OCI-M2 (cell line): ENCODE results near the gene TBX18.

ENCODE experiments used
- DNase-seq: peaks from one replicate; lab custom pipeline; 2025; ENCODE audit not compliant: unreplicated experiment; lab: John Stamatoyannopoulos, UW

TBX18 gene

GRCh38 chr6:84773133-84773430 is 8.7 kb upstream of the TBX18 start:
- no peak for DNase-seq

- DNase-seq: no peak
Observed at GRCh38 chr6:84772428-84773132, 8.2 kb upstream of the TBX18 start.

- DNase-seq: no peak
Observed at GRCh38 chr6:84771756-84772356, 7.5 kb upstream of the TBX18 start.

DNA sequence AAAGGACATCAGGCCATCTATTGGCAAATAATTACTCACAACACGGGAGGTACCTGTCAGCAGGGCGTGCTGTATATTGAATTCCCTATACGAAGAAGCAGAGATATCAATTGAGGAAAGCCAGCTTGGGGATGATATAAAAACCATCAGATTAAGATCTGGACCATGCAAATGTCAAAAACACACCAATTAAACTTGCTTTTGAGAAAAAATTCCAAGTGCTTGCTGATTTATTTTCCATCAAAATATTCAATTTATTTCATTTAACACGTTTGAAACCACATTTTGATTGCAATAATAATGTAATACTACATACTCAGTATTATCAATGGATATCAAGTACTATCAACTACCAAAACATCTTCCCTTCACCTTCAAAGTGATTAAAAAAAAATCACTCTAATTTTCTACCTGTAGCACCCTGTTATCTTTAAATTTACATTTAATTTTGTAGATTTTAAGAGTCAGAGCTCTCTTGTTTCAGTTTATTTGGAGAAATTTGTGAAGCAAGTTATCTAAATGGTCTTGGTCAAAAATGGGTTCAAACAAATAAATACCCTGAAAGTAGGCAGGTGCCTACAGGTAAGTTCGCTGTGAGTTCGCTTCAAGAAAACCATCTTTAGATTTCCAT is 6.8 kb upstream of the TBX18 start:
- no peak for DNase-seq

GRCh38 chr6:84770521-84770920 is 6.1 kb upstream of the TBX18 start:
- no peak for DNase-seq

DNA sequence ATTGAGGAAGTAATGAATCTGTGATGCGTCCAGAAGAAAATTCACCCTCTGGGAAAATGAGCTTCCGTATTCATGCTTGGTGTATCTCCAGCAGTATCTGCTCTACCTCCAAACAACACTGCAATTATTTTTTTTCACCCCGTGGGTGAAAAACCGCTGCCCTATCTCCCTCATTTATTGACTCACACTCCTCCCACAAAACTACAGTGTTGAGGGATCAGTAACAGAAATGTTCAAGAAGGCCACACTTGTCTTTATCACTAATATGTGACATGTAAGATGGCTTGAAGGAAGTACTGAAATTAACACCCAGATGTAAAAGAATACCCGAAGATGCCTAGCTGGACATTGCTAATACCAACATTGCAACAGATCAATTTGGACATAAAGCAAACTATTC is 4.9 kb upstream of the TBX18 start:
- DNase-seq: no peak

DNA sequence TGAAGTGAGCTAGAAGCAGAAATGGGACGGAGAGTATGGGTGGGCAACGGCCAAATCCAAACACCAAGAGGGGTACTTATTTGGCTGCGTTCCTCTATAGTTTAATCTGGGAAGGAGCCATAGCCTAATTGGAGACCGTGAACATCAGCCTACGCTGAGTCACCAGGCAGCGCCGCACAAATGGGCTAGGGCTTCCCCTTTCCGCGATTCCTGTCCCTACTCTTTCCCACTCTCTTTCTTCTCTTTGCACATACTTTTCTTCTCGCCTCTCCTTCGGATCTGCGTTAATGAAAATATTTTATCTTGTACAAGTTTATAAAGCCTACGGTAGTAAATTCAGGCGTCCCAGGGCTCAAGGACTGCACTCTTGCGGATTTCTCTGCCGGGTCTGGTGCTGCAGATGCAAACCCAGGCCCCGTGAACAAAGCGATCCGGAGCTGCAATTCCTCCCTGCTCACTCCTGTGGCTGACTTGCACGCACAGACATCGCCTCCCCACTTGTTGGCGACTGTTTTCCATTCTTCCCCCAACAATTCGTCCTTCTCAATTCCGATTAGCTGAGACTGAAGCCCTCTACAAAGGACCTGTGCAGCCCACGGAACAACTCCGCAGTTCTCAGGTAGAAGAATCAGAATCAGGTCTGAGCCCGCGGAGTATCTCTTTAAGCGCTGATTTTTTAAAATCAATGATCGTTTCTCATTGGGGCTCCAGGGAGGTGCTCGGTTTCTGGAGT is 4.2 kb upstream of the TBX18 start:
- no peak for DNase-seq

- no peak for DNase-seq
Observed at GRCh38 chr6:84767526-84768201, 3.3 kb upstream of the TBX18 start.

DNA sequence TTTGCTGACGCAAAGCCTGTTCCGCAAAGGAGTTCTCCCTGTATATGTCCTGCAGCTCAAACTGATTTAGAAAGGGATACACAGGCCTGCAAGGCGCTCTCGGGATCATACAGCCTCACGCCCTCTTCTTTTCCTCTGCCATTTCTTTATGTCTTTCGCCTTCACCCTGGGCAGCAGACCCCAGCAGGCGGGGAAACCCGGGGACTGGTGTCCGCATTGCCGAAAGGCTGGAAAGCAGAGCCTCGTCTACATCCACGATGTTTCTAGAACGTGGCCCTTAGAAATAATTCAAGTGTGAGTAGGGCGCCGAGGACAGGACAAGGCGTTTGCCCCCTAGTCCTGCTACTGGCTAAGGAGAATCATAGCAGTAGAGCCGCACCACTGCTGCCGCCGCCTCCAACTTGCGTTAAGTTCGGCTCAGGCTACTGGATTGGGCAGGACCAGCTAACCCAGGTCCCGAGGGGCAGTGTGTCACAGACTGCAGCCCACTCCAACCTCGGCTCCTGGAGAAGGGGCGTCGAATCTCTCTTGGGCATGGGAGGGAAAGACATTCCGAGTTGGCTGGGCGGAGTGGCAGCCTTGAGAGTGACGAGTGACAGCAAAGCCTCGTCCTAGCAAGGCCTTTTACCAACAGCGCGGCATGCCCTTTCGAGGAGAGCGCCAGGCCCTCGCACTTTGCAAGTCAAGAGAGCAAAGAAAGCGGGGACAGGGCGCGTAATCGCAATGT is 2.6 kb upstream of the TBX18 start:
- no peak for DNase-seq

GRCh38 chr6:84766118-84766798 is 1.9 kb upstream of the TBX18 start:
- no peak for DNase-seq

GRCh38 chr6:84763886-84764331 is 489 bp downstream of the TBX18 start:
- no peak for DNase-seq

GRCh38 chr6:84763003-84763885 is 1.2 kb downstream of the TBX18 start:
- DNase-seq: no peak

DNA sequence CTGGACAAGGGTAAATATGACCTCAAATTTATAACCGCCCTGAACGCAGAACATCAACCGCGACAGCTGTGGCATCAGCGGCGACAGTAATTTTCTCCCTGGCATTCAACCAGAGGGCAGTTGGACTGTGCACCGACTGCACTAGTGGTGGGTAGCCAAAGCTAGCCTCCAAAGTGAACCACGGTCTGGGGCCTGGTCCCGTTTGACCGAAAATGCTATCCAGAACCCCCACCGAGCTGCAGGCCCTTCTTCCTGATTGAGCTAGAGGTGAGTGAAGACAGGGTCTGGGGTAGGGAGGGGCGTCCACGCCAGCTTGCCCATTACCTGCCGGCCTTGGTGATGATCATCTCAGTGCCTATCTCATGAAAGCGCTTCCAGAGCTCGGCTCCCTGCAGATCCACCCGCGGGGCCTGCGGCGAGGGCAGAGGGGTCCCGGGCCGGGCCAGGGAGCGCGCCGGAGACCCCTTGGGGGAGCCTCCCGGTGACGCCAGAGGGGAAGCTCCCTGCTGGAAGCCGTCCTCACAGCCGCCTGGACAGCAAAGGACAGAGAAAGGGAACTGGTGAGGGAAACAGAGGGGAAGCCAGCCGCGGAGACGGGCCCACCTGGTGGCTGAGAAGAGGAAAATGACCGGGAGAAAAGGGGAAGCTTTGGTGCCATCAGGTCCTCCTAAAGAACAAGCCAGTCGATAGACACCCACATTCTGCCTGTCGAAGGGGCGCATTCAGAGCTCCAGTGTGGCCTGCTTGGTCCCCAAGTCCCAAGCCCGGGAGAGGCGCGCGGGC is 2.0 kb downstream of the TBX18 start:
- no peak for DNase-seq

GRCh38 chr6:84758486-84758885 is 5.9 kb downstream of the TBX18 start:
- DNase-seq: no peak

DNA sequence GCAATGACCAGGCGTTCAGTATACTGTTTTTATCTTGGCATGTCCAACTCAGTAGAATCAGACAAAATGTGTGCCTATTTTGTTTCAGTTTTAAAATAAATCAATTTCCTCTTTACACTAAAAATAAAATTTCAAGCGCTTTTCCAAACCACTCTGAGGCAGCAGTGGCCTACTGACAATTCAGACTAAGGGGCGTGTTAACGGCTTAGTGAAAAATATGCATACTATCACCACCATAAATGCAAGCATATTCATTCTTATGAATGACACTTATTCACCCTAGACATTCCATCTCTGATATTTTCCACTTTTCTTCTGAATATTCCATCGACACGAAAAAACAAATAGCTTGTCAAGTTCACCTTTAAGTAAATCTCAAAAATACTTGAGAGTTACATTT is 7.5 kb downstream of the TBX18 start:
- DNase-seq: no peak

DNA sequence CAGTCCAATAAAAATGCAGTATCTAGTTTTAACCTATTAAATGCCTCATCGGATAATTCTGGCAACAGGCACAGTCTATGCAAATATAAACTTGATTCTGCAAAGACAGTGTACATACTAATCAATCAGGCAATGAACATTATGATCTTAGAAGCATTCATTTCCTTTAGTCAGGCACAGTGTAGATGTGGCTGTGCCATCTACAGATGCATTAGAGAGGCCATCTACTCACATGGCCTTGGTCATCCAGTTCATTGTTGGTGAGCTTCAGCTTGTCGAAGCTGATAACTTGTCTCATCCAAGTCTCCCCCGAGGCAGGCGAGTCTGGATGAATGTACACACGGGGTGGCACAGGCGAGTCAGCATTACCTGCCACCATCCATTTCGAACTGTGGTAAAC is 7.9 kb downstream of the TBX18 start:
- DNase-seq: no peak

DNA sequence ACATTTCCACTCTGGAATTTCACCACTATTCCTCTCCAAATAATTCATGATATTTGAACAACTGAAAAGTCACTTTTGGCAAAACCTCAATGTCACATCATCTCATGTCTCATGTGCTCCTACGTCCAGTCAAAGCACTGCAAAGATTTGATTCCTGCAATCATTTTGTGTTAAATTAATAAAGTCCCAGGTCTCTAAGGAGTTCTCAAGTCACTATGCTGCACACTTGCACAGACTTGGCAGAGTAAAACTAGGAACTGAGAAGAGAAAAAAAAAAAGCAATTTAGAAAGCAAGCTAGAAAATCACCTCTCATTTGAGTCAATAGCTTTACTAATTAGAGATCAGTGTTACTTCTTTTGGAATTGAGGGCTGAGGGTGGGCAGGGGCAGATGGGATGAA is 11.2 kb downstream of the TBX18 start:
- no peak for DNase-seq

GRCh38 chr6:84752118-84752850 is 12.1 kb downstream of the TBX18 start:
- DNase-seq: no peak
